NB4 (cell line): ENCODE data around the gene ALPG.
"Not testable (repeated sequence)": the region's sequence is repeated elsewhere in the genome, so short reads cannot be mapped to it uniquely, and the experiment has no call there.

Experiments
- DNase-seq: peaks from one replicate; pipeline ENCODE4 v3.0.0; 2010; ENCODE audit warnings: low read depth
- H3K4me3 ChIP-seq: one replicate; pipeline ENCODE4 v1.5.1; 2011; ENCODE audit warnings: mild to moderate bottlenecking, low read depth, low read length, moderate library complexity
- MYC ChIP-seq: IDR thresholded peaks from 2 replicates; pipeline ENCODE4 v1.6.1; 2011; ENCODE audit warnings: low read depth, low read length
- POLR2A ChIP-seq: IDR thresholded peaks from 2 replicates; pipeline ENCODE4 v1.6.1; 2011; ENCODE audit warnings: mild to moderate bottlenecking; ENCODE audit not compliant: insufficient read length; ENCODE audit errors: extremely low read depth
- TF ChIP-seq, protein P1 (sequence below): IDR thresholded peaks from one replicate; pipeline ENCODE4 v1.5.1; 2012; ENCODE audit warnings: low read depth, low read length
- TF ChIP-seq, protein P2 (sequence below): IDR thresholded peaks from 2 replicates; pipeline ENCODE4 v1.6.1; 2011; ENCODE audit warnings: low read depth, low read length

Gene ALPG

DNA sequence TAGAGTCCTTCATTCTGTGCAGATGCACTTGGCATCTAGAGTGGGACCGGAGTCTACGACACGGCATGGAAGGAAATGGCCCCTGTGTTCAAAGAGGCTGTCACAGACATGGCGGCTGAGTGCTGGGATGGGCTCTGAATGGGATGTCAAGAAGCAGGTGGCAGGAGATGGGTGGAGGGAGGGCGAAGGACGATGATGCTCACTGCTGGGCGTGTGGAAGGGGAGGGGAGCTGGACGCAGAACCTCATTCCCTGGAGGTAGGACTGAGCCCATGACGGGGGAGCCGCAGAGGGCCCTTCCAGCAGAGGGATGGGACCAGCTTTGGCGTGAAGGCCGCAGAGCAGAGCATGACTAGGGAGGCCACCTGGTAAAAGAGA, 30.5 kb downstream of the ALPG start:
- H3K4me3 ChIP-seq, result no peak overlapping the region
- TF ChIP-seq, protein P1, sequence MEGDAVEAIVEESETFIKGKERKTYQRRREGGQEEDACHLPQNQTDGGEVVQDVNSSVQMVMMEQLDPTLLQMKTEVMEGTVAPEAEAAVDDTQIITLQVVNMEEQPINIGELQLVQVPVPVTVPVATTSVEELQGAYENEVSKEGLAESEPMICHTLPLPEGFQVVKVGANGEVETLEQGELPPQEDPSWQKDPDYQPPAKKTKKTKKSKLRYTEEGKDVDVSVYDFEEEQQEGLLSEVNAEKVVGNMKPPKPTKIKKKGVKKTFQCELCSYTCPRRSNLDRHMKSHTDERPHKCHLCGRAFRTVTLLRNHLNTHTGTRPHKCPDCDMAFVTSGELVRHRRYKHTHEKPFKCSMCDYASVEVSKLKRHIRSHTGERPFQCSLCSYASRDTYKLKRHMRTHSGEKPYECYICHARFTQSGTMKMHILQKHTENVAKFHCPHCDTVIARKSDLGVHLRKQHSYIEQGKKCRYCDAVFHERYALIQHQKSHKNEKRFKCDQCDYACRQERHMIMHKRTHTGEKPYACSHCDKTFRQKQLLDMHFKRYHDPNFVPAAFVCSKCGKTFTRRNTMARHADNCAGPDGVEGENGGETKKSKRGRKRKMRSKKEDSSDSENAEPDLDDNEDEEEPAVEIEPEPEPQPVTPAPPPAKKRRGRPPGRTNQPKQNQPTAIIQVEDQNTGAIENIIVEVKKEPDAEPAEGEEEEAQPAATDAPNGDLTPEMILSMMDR, result no peak
- TF ChIP-seq MYC (no peak), POLR2A (no peak)
- TF ChIP-seq, protein P2, sequence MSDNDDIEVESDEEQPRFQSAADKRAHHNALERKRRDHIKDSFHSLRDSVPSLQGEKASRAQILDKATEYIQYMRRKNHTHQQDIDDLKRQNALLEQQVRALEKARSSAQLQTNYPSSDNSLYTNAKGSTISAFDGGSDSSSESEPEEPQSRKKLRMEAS, result no peak
- DNase-seq, result no peak

DNA sequence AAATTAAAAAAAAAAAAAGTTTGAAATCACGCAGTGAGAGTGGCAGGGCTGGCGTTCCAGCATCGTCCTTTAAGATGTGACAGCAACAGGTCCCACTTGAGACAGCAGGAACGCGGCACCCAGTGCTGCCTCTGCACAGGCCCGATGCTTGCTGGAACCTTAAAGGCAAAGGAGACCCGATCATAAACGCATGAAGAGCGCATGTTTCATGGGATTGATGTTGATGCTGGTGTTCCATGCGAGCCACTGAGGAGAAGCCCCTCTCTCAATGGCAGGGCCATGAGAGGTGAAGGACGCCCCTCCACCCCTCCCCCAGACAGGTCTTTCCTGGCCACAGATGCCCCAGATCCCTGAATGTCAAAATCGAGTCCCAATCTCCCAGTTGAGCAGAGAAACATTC, 31.4 kb downstream of the ALPG start:
- no peak overlapping the region for H3K4me3 ChIP-seq
- TF ChIP-seq, protein P2, result no peak
- TF ChIP-seq, protein P1, result no peak
- no peak for TF ChIP-seq POLR2A
- no peak for TF ChIP-seq MYC
- no peak for DNase-seq

DNA sequence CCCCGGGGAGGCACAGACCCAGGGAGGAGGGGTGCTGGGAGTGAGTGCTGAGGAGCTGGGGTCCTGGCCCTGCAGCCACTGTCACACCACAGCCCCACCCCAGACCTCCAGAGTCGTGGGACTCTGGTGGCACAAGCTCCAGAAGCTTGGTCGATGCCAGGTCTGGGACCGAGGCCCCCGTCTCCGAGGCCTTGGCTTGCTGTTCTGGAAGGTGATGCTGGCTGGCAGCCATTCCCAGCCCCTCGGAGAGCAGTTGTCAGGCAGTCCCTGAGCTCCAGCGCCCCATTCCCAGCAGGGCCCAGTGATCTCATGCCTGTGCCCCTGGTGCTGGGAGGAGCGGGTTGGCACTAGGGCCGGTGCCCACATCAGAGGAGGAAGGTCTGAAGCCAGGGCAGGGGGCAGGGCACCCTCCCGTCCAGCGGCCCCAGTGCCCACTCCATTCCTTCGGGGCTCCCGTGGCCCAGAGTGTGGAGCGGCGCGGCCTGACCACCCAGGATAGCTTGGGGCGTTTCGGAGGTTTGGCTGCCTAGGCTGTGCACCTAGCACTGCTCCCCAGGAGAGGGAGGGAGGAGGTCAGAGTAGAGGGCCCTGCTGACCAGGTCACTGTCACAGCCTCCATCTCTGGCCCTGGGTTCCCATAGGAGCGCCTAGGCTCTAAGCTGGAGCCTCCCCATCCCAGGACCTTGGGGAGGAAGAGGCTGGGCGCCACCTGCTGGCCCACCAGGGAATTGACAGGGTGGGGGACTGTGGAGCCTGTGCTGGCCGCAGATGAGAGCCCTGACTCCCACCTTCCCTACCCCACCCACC, 32.5 kb downstream of the ALPG start:
- no peak overlapping the region for H3K4me3 ChIP-seq
- TF ChIP-seq, protein P1, result no peak
- TF ChIP-seq POLR2A (no peak), MYC (no peak)
- TF ChIP-seq, protein P2, result no peak
- peak; percentile 56 for DNase-seq

DNA sequence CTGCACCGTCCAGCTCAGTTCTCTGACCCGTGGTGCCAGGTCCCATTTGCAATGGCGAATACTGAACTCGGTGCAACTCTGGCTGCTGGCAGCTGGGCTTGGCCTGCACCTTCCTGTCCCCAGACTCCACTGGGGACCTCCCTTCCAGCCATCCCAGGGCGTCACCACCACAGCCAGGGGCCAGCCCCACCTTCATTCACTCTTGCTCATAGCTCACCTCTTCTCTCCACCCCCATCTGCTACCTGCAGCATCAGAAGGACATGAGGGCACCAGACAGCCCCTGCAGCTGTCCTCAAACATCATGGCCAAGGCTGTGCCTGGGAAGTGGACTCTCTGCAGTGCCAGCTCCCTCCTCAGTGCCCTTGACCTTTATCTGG, 33.1 kb downstream of the ALPG start:
- DNase-seq, result no peak

GRCh38 chr2:232440220-232441018, 33.8 kb downstream of the ALPG start:
- peak; percentile 78 for DNase-seq
- not testable (repeated sequence) for H3K4me3 ChIP-seq
- TF ChIP-seq, protein P1, result peak; percentile 80

More for the DNA sequence above, 33.1 kb downstream of the ALPG start:
- TF ChIP-seq POLR2A (no peak), MYC (no peak)
- TF ChIP-seq, protein P2, result no peak
- TF ChIP-seq, protein P1, result no peak
- H3K4me3 ChIP-seq, result no peak overlapping the region
